IMR-90 (cell line): ENCODE results near the gene HLA-DRB1. TPM values are rescaled to one million over a fixed set of nuclear protein-coding genes. Genes with fewer than 3 reads are reported as not detected.

Experiments used
- ATAC-seq: fragments of 200-7000 bp; cut with Tn5 transposase; 2 replicates; pipeline ENCODE4 v1.9.1; 2020; ENCODE audit warnings: low read depth, mild to moderate bottlenecking, moderate library complexity
- BruUV-seq: library from RNA; stranded (reverse); fragments of 400-500 nt; replicated peaks from 2 replicates; lab custom pipeline; 2021; lab: Mats Ljungman, UMichigan
- CTCF ChIA-PET: fragments of 300-600 bp; formaldehyde crosslinking; extraction: SDS; loops from one replicate; lab custom pipeline; 2021; ENCODE audit warnings: antibody characterized with exemption; lab: Yijun Ruan, JAX
- POLR2A ChIA-PET: fragments of 300-600 bp; sonication (Branson Sonifier 250); formaldehyde crosslinking; loops from one replicate; lab custom pipeline; 2022; ENCODE audit warnings: antibody characterized with exemption; ENCODE audit not compliant: unreplicated experiment; lab: Charles Lee
- DNase-seq: peaks from one replicate; pipeline ENCODE4 v3.0.0; 2013
- H2AFZ ChIP-seq: replicated peaks from 2 replicates; pipeline ENCODE3; 2013; ENCODE audit warnings: low read length, mild to moderate bottlenecking; ENCODE audit not compliant: poor library complexity
- H2AK5ac ChIP-seq: 2 replicates; pipeline ENCODE4 v1.6.1; 2013; ENCODE audit warnings: low read depth, low read length, inconsistent platforms
- H2AK9ac ChIP-seq: replicated peaks from 2 replicates; pipeline ENCODE3; 2013; ENCODE audit warnings: mild to moderate bottlenecking, low read depth, low read length, moderate library complexity; ENCODE audit not compliant: poor library complexity
- H2BK120ac ChIP-seq: 2 replicates; pipeline ENCODE4 v1.6.1; 2013; ENCODE audit warnings: low read depth, low read length, inconsistent platforms
- H2BK15ac ChIP-seq: 3 replicates; pipeline ENCODE4 v1.6.1; 2013; ENCODE audit warnings: low read depth, low read length, inconsistent platforms
- H2BK20ac ChIP-seq: 2 replicates; pipeline ENCODE4 v1.6.1; 2013; ENCODE audit warnings: low read depth, mild to moderate bottlenecking, inconsistent platforms, low read length, moderate library complexity
- H2BK5ac ChIP-seq: 2 replicates; pipeline ENCODE4 v1.6.1; 2013; ENCODE audit warnings: mild to moderate bottlenecking, low read depth, low read length, inconsistent platforms; ENCODE audit not compliant: poor library complexity, severe bottlenecking
- H3K14ac ChIP-seq: replicated peaks from 2 replicates; pipeline ENCODE4 v1.6.1; 2013; ENCODE audit warnings: low read depth, low read length, inconsistent platforms
- H3K18ac ChIP-seq: 2 replicates; pipeline ENCODE4 v1.6.1; 2013; ENCODE audit warnings: low read depth, low read length, control low read depth
- H3K23ac ChIP-seq: 2 replicates; pipeline ENCODE4 v1.6.1; 2013; ENCODE audit warnings: low read depth, low read length, inconsistent platforms
- H3K27ac ChIP-seq: 2 replicates; pipeline ENCODE4 v1.5.1; 2013; ENCODE audit warnings: mild to moderate bottlenecking, control low read depth, low read length; ENCODE audit not compliant: insufficient read depth
- H3K27me3 ChIP-seq: 2 replicates; pipeline ENCODE4 v1.6.1; 2013; ENCODE audit warnings: low read length; ENCODE audit not compliant: control insufficient read depth, insufficient read depth
- H3K36me3 ChIP-seq: 2 replicates; pipeline ENCODE4 v1.6.1; 2013; ENCODE audit warnings: low read length, mixed read lengths; ENCODE audit not compliant: control insufficient read depth, insufficient read depth
- H3K4ac ChIP-seq: 2 replicates; pipeline ENCODE4 v1.6.1; 2013; ENCODE audit warnings: low read depth, low read length, inconsistent platforms
- H3K4me1 ChIP-seq: 2 replicates; pipeline ENCODE4 v1.6.1; 2013; ENCODE audit warnings: low read length, mixed read lengths; ENCODE audit not compliant: control insufficient read depth, insufficient read depth
- H3K4me2 ChIP-seq: 2 replicates; pipeline ENCODE4 v1.6.1; 2013; ENCODE audit warnings: low read depth, mild to moderate bottlenecking, control low read depth, low read length, moderate library complexity
- H3K4me3 ChIP-seq: 2 replicates; pipeline ENCODE4 v1.5.1; 2013; ENCODE audit warnings: low read depth, mild to moderate bottlenecking, control low read depth, low read length, moderate library complexity; ENCODE audit not compliant: insufficient read depth
- H3K56ac ChIP-seq: 2 replicates; pipeline ENCODE4 v1.6.1; 2013; ENCODE audit warnings: low read length, inconsistent platforms; ENCODE audit not compliant: insufficient read depth; ENCODE audit errors: extremely low read depth
- H3K79me1 ChIP-seq, 2 experiments: 2 replicates each; pipeline ENCODE4 v1.6.1; 2013; ENCODE audit warnings: low read length in 2 of 2, inconsistent platforms in 1 of 2, low read depth in 1 of 2
- H3K9ac ChIP-seq: 2 replicates; pipeline ENCODE4 v1.6.1; 2013; ENCODE audit warnings: low read depth, low read length, control low read depth
- H3K9me1 ChIP-seq: 2 replicates; pipeline ENCODE4 v1.6.1; 2013; ENCODE audit warnings: low read length, inconsistent platforms; ENCODE audit not compliant: insufficient read depth
- H3K9me3 ChIP-seq: 2 replicates; pipeline ENCODE4 v1.6.1; 2013; ENCODE audit warnings: low read length; ENCODE audit not compliant: control insufficient read depth, insufficient read depth
- H4K20me1 ChIP-seq: 2 replicates; pipeline ENCODE4 v1.6.1; 2013; ENCODE audit warnings: low read length, inconsistent platforms; ENCODE audit not compliant: insufficient read depth
- H4K5ac ChIP-seq: 2 replicates; pipeline ENCODE4 v1.6.1; 2013; ENCODE audit warnings: mild to moderate bottlenecking, low read depth, low read length, control low read depth
- H4K8ac ChIP-seq, 2 experiments: 2 replicates each; pipeline ENCODE4 v1.6.1; 2013; ENCODE audit warnings: low read depth in 2 of 2, low read length in 2 of 2, control low read depth in 1 of 2, inconsistent platforms in 1 of 2
- H4K91ac ChIP-seq: 2 replicates; pipeline ENCODE4 v1.6.1; 2013; ENCODE audit warnings: low read depth, low read length, inconsistent platforms; ENCODE audit not compliant: insufficient read depth
- BHLHE40 ChIP-seq: fragments of 150-350 bp; IDR thresholded peaks from 2 replicates; pipeline ENCODE4 v1.6.1; 2016; ENCODE audit warnings: mild to moderate bottlenecking, low read depth, low read length
- CEBPB ChIP-seq: IDR thresholded peaks from 2 replicates; pipeline ENCODE4 v1.6.1; 2012; ENCODE audit warnings: low read depth, low read length, improper control_type of control experiment
- CTCF ChIP-seq: conservative IDR thresholded peaks from 2 replicates; pipeline ENCODE4 v1.5.1; 2012; ENCODE audit warnings: mild to moderate bottlenecking, low read depth, low read length, improper control_type of control experiment
- FOS ChIP-seq: fragments of 150-350 bp; IDR thresholded peaks from 2 replicates; pipeline ENCODE4 v1.6.1; 2016; ENCODE audit warnings: low read depth, low read length
- MAFK ChIP-seq: IDR thresholded peaks from 2 replicates; pipeline ENCODE4 v1.6.1; 2012; ENCODE audit warnings: low read depth, low read length, improper control_type of control experiment
- MAZ ChIP-seq: IDR thresholded peaks from 2 replicates; pipeline ENCODE4 v1.6.1; 2012; ENCODE audit warnings: low read depth, mild to moderate bottlenecking, low read length, improper control_type of control experiment, moderate library complexity, borderline replicate concordance
- RCOR1 ChIP-seq: IDR thresholded peaks from 2 replicates; pipeline ENCODE4 v1.6.1; 2012; ENCODE audit warnings: mild to moderate bottlenecking, low read length, improper control_type of control experiment; ENCODE audit not compliant: insufficient replicate concordance
- RFX5 ChIP-seq: IDR thresholded peaks from 2 replicates; pipeline ENCODE4 v1.8.0; 2012; ENCODE audit warnings: low read depth, mild to moderate bottlenecking, low read length, moderate library complexity
- USF2 ChIP-seq: fragments of 150-350 bp; IDR thresholded peaks from 2 replicates; pipeline ENCODE4 v1.6.1; 2017; ENCODE audit warnings: mild to moderate bottlenecking, antibody characterized with exemption, low read length, low read depth
- WGBS, 2 experiments: methylation state at CpG; one replicate each; pipeline versions ENCODE4 v1.1.5 to v1.1.7; 2013; ENCODE audit warnings: missing lambda C conversion rate in 2 of 2; ENCODE audit not compliant: insufficient read length in 1 of 2; ENCODE audit errors: extremely low coverage in 2 of 2; 5-methylcytosine and 5-hydroxymethylcytosine counted together
- dilution Hi-C: fragments of 300-500 bp; cut with HindIII; formaldehyde crosslinking; loops from one replicate; pipeline ENCODE4 v1.14.3; 2018; ENCODE audit warnings: low sequenced_read_pairs; ENCODE audit not compliant: unreplicated experiment
- in situ Hi-C: fragments of 300-500 bp; cut with MboI; formaldehyde crosslinking; loops from 3 replicates; pipeline ENCODE4 v1.14.3; 2019; ENCODE audit warnings: low sequenced_read_pairs, inconsistent platforms, mixed read lengths
- intact Hi-C: fragments of 100-400 bp; cut with micrococcal nuclease; formaldehyde crosslinking; loops from 2 replicates; pipeline ENCODE4 v1.10.0; 2022
- polyA plus RNA-seq, 3 experiments: library from polyadenylated mRNA; depleted of rRNA; stranded (reverse); fragments of >200 nt; gene quantifications; 2 replicates each; pipeline ENCODE4 v1.2.3, GENCODE V29; 2012; ENCODE audit warnings: low replicate concordance in 1 of 3
- total RNA-seq: library from RNA; depleted of rRNA; stranded (reverse); fragments of >200 nt; gene quantifications from 2 replicates; pipeline ENCODE4 v1.2.3, GENCODE V29; 2012

The HLA-DRB1 gene
- total and polyA plus RNA-seq, 2 of the 4 experiments (the other 2 are of a cell fraction) = not detected

GRCh38 chr6:32588156-32588555, 1.5 kb downstream of the HLA-DRB1 start:
- BruUV-seq = no TSS peak
- CTCF ChIA-PET = no interaction called here
- intact Hi-C loops = no loop called here

More at GRCh38 chr6:32588156-32588555, 1.5 kb downstream of the HLA-DRB1 start:
- no peaks in the 10 kb centered on the region for H3K79me1 ChIP-seq
- no CpG with 5 or more reads among the region's 2 CpGs for WGBS, 2 experiments
- H3K18ac ChIP-seq = no peak overlapping the region
- H3K14ac ChIP-seq = no peak overlapping the region
- H4K5ac ChIP-seq = no peak overlapping the region
- DNase-seq = no peak
- no peak overlapping the region for H3K9ac ChIP-seq
- H2AK9ac ChIP-seq = no peak overlapping the region
- H3K36me3 ChIP-seq = no peaks in the 10 kb centered on the region
- dilution Hi-C loops (no loop called here), in situ Hi-C loops (loop anchor here (10.0 kb wide), 1 partner anchor 63 kb away; no protein-coding TSS in a partner anchor)
- POLR2A ChIA-PET = no interaction called here
- H3K4me3 ChIP-seq = no peak overlapping the region
- no peaks in the 10 kb centered on the region for H3K27me3 ChIP-seq
- no peaks in the 10 kb centered on the region for H3K9me3 ChIP-seq
- no peak for TF ChIP-seq RFX5
- TF ChIP-seq FOS = no peak
- no peak for TF ChIP-seq MAZ
- no peak for TF ChIP-seq BHLHE40
- TF ChIP-seq MAFK = no peak
- TF ChIP-seq USF2 = no peak
- TF ChIP-seq CTCF = no peak
- TF ChIP-seq CEBPB = no peak
- no peak for TF ChIP-seq RCOR1
- no peak overlapping the region for H2AK5ac ChIP-seq
- no peak overlapping the region for H2AFZ ChIP-seq
- H3K4me1 ChIP-seq = no peaks in the 10 kb centered on the region
- no peak overlapping the region for H3K4ac ChIP-seq
- no peak overlapping the region for H3K27ac ChIP-seq
- no peak overlapping the region for H3K56ac ChIP-seq
- no peak overlapping the region for H4K91ac ChIP-seq
- H3K23ac ChIP-seq = no peak overlapping the region
- H2BK20ac ChIP-seq = no peak overlapping the region
- H4K8ac ChIP-seq = no peak overlapping the region
- H3K4me2 ChIP-seq = no peak overlapping the region
- ATAC-seq = no peak
- no peak overlapping the region for H2BK120ac ChIP-seq
- H2BK15ac ChIP-seq = no peak overlapping the region
- H3K9me1 ChIP-seq = no peaks in the 10 kb centered on the region
- no peak overlapping the region for H2BK5ac ChIP-seq
- no peaks in the 10 kb centered on the region for H4K20me1 ChIP-seq
